Endometrial microvascular endothelial cells (primary cell): ENCODE results near the gene ZNF778. TPM values are rescaled to one million over a fixed set of nuclear protein-coding genes. Genes with fewer than 3 reads are reported as not detected.
"Not testable (repeated sequence)": the region's sequence is repeated elsewhere in the genome, so short reads cannot be mapped to it uniquely, and the experiment has no call there.

Experiments used
- in situ Hi-C: cut with HindIII; loops from 2 replicates; pipeline ENCODE4 v1.10.0; 2017; ENCODE audit warnings: low sequenced_read_pairs, low pct_unique_long_range_greater_than_20kb; ENCODE audit errors: inconsistent ontology term
- total RNA-seq: library from RNA; depleted of rRNA; stranded (reverse); fragments of >200 nt; gene quantifications from one replicate; pipeline ENCODE4 v1.2.3, GENCODE V29; 2015; ENCODE audit errors: inconsistent ontology term

The ZNF778 gene
- total RNA-seq, 1 donor from 2014 or later = 3.2 TPM

GRCh38 chr16:89192186-89192955 is 25.1 kb upstream of the ZNF778 start:
- in situ Hi-C loops = not testable (repeated sequence)

- in situ Hi-C loops = no loop called here
Measured at GRCh38 chr16:89192956-89193575, 24.4 kb upstream of the ZNF778 start.

GRCh38 chr16:89193576-89194293 is 23.8 kb upstream of the ZNF778 start:
- in situ Hi-C loops = no loop called here

GRCh38 chr16:89194340-89195311 is 22.9 kb upstream of the ZNF778 start:
- in situ Hi-C loops = no loop called here

- in situ Hi-C loops = no loop called here
Measured at GRCh38 chr16:89195521-89196171, 21.9 kb upstream of the ZNF778 start.

- in situ Hi-C loops = no loop called here
Measured at GRCh38 chr16:89197033-89197632, 20.4 kb upstream of the ZNF778 start.

GRCh38 chr16:89197633-89198416 is 19.7 kb upstream of the ZNF778 start:
- in situ Hi-C loops = no loop called here

GRCh38 chr16:89198417-89199240 is 18.9 kb upstream of the ZNF778 start:
- in situ Hi-C loops = no loop called here

GRCh38 chr16:89199241-89200123 is 18.0 kb upstream of the ZNF778 start:
- in situ Hi-C loops = no loop called here

GRCh38 chr16:89200124-89200849 is 17.2 kb upstream of the ZNF778 start, which contains the start of gene SLC22A31:
TSS of gene SLC22A31 (minus strand) at chr16:89200537. CDS start at chr16:89200501, 36 bp downstream.
- in situ Hi-C loops = no loop called here

GRCh38 chr16:89200850-89201411 is 16.6 kb upstream of the ZNF778 start:
- in situ Hi-C loops = no loop called here

- in situ Hi-C loops = no loop called here
Measured at GRCh38 chr16:89201439-89202377, 15.8 kb upstream of the ZNF778 start.

GRCh38 chr16:89202422-89203215 is 14.9 kb upstream of the ZNF778 start:
- in situ Hi-C loops = no loop called here
